ENCODE measurements around the gene NEK6. TPM values are rescaled to one million over a fixed set of nuclear protein-coding genes. Genes with fewer than 3 reads are reported as not detected.

Gene NEK6
- total RNA-seq, 1 experiment from 2014 or later, result 66.6 TPM

- H3K27me3 ChIP-seq (replicated peaks; ENCODE audit: control insufficient read depth, insufficient read depth, low read length), result no peaks in the 10 kb centered on the region
- no peaks in the 10 kb centered on the region for H3K9me3 Mint-ChIP-seq (ENCODE audit: unreplicated experiment)
- H3K27ac Mint-ChIP-seq (ENCODE audit: unreplicated experiment), result no peak overlapping the region
- no peaks in the 10 kb centered on the region for H3K4me1 Mint-ChIP-seq (ENCODE audit: low read depth, unreplicated experiment)
- POLR2A ChIA-PET, result no interaction called here
- H3K4me1 ChIP-seq, result no peaks in the 10 kb centered on the region
- H3K9me3 ChIP-seq, result no peaks in the 10 kb centered on the region
- no peak for TF ChIP-seq CTCF (IDR thresholded peaks at IDR 0.05; ENCODE audit: insufficient read depth in 1 of 2, low read depth in 1 of 2, low read length in 1 of 2, severe bottlenecking in 1 of 2, unreplicated experiment in 1 of 2)
- H3K27me3 Mint-ChIP-seq (ENCODE audit: insufficient read depth, unreplicated experiment), result no peaks in the 10 kb centered on the region
- CTCF ChIA-PET, result no interaction called here
- H3K4me3 ChIP-seq (ENCODE audit: low read depth, low read length), result no peak overlapping the region
- peaks cover 84% of the 10 kb centered on the region for H3K36me3 Mint-ChIP-seq (ENCODE audit: insufficient read depth, unreplicated experiment)
- BruUV-seq (replicated peaks), result no TSS peak
- peaks cover 12% of the 10 kb centered on the region for H3K36me3 ChIP-seq (ENCODE audit: control insufficient read depth, insufficient read depth, low read length)
- peak in 1 of 2 experiments; percentile 20 for DNase-seq
- no peak overlapping the region for H3K4me3 Mint-ChIP-seq (ENCODE audit: unreplicated experiment)
- intact Hi-C loops (cut with micrococcal nuclease; ENCODE audit: unreplicated experiment), result no loop called here
Observed at GRCh38 chr9:124353811-124354274, 96.1 kb downstream of the NEK6 start.

- H3K4me1 Mint-ChIP-seq (ENCODE audit: low read depth, unreplicated experiment), result no peaks in the 10 kb centered on the region
- H3K27me3 Mint-ChIP-seq (ENCODE audit: insufficient read depth, unreplicated experiment), result no peaks in the 10 kb centered on the region
- H3K36me3 ChIP-seq (ENCODE audit: control insufficient read depth, insufficient read depth, low read length), result peaks cover 12% of the 10 kb centered on the region
- H3K4me3 ChIP-seq (ENCODE audit: low read depth, low read length), result no peak overlapping the region
- no peak for TF ChIP-seq CTCF (IDR thresholded peaks at IDR 0.05; ENCODE audit: insufficient read depth in 1 of 2, low read depth in 1 of 2, low read length in 1 of 2, severe bottlenecking in 1 of 2, unreplicated experiment in 1 of 2)
- no TSS peak for BruUV-seq (replicated peaks)
- DNase-seq, result no peak
- H3K9me3 Mint-ChIP-seq (ENCODE audit: unreplicated experiment), result no peaks in the 10 kb centered on the region
- H3K27me3 ChIP-seq (replicated peaks; ENCODE audit: control insufficient read depth, insufficient read depth, low read length), result no peaks in the 10 kb centered on the region
- no peak overlapping the region for H3K27ac Mint-ChIP-seq (ENCODE audit: unreplicated experiment)
- intact Hi-C loops (cut with micrococcal nuclease; ENCODE audit: unreplicated experiment), result no loop called here
- H3K4me1 ChIP-seq, result no peaks in the 10 kb centered on the region
- CTCF ChIA-PET, result no interaction called here
- no peaks in the 10 kb centered on the region for H3K9me3 ChIP-seq
- H3K4me3 Mint-ChIP-seq (ENCODE audit: unreplicated experiment), result no peak overlapping the region
- POLR2A ChIA-PET, result no interaction called here
- peaks cover 78% of the 10 kb centered on the region for H3K36me3 Mint-ChIP-seq (ENCODE audit: insufficient read depth, unreplicated experiment)
Observed at GRCh38 chr9:124354346-124355038, 96.7 kb downstream of the NEK6 start.

- Histone ChIP-seq H3K4me1 (no peaks in the 10 kb centered on the region; the same call in 1 of the 2 replicates), H3K9me3 (no peaks in the 10 kb centered on the region), H3K27me3 (replicated peaks; ENCODE audit: control insufficient read depth, insufficient read depth, low read length) (no peaks in the 10 kb centered on the region), H3K4me3 (ENCODE audit: low read depth, low read length) (no peak overlapping the region), H3K36me3 (ENCODE audit: control insufficient read depth, insufficient read depth, low read length) (peaks cover 9% of the 10 kb centered on the region)
- no peak for DNase-seq
- H3K4me3 Mint-ChIP-seq (ENCODE audit: unreplicated experiment), result no peak overlapping the region
- BruUV-seq (replicated peaks), result no TSS peak
- intact Hi-C loops (cut with micrococcal nuclease; ENCODE audit: unreplicated experiment), result no loop called here
- no peak for TF ChIP-seq CTCF (IDR thresholded peaks at IDR 0.05; ENCODE audit: insufficient read depth in 1 of 2, low read depth in 1 of 2, low read length in 1 of 2, severe bottlenecking in 1 of 2, unreplicated experiment in 1 of 2)
- H3K27me3 Mint-ChIP-seq (ENCODE audit: insufficient read depth, unreplicated experiment), result no peaks in the 10 kb centered on the region
- no peaks in the 10 kb centered on the region for H3K4me1 Mint-ChIP-seq (ENCODE audit: low read depth, unreplicated experiment)
- ChIA-PET CTCF (interaction anchor here (0.6 kb wide), 1 partner anchor 11 kb away, joined by 3 read pairs; no protein-coding TSS in a partner anchor), POLR2A (no interaction called here)
- H3K27ac Mint-ChIP-seq (ENCODE audit: unreplicated experiment), result peak overlapping the region; percentile 53
- H3K36me3 Mint-ChIP-seq (ENCODE audit: insufficient read depth, unreplicated experiment), result peaks cover 71% of the 10 kb centered on the region
- H3K9me3 Mint-ChIP-seq (ENCODE audit: unreplicated experiment), result no peaks in the 10 kb centered on the region
Observed at GRCh38 chr9:124355039-124355940, 97.5 kb downstream of the NEK6 start.

Data from Caco-2 (cell line).